PC-3 (cell line): Measurements from ENCODE around the gene DAAM2.

Experiments used
- CTCF ChIP-seq: fragments of 300-600 bp; sonication (generic); conservative IDR thresholded peaks from 2 replicates; pipeline ENCODE4 v1.5.1; 2017; ENCODE audit warnings: antibody characterized with exemption, low read depth, mild to moderate bottlenecking, low read length
- EZH2 ChIP-seq: fragments of 300-600 bp; sonication (generic); IDR thresholded peaks from one replicate; pipeline ENCODE4 v1.6.1; 2017; ENCODE audit warnings: antibody characterized with exemption, mild to moderate bottlenecking, low read length; ENCODE audit not compliant: unreplicated experiment

- TF ChIP-seq CTCF: no peak
- no peak for TF ChIP-seq EZH2
Measured at GRCh38 chr6:39855356-39855995, 63.3 kb downstream of the DAAM2 start.
